GM12892 (cell line): Measurements from ENCODE around the gene HOXB5.

ENCODE experiments used
- DNase-seq: peaks from one replicate; pipeline ENCODE4 v3.0.0; 2011; ENCODE audit not compliant: insufficient read length
- FAIRE-seq: peaks from 2 replicates; lab custom pipeline; 2011; peaks lifted over from hg19 to GRCh38; lab: Jason Lieb, UNC
- POLR2A ChIP-seq: IDR thresholded peaks from 2 replicates; pipeline ENCODE4 v1.6.1; 2011; ENCODE audit warnings: low read depth, low read length, control low read depth
- POLR2AphosphoS5 ChIP-seq: IDR thresholded peaks from 2 replicates; pipeline ENCODE4 v1.6.1; 2011; ENCODE audit warnings: low read depth, low read length, control low read depth
- TAF1 ChIP-seq: IDR thresholded peaks from 2 replicates; pipeline ENCODE4 v1.6.1; 2011; ENCODE audit warnings: low read depth, mild to moderate bottlenecking, control low read depth, low read length, borderline replicate concordance

HOXB5 gene

GRCh38 chr17:48611681-48612455, 18.3 kb upstream of the HOXB5 start:
- DNase-seq = no peak
- TF ChIP-seq POLR2AphosphoS5 (no peak), TAF1 (no peak), POLR2A (no peak)
- no peak for FAIRE-seq

DNA sequence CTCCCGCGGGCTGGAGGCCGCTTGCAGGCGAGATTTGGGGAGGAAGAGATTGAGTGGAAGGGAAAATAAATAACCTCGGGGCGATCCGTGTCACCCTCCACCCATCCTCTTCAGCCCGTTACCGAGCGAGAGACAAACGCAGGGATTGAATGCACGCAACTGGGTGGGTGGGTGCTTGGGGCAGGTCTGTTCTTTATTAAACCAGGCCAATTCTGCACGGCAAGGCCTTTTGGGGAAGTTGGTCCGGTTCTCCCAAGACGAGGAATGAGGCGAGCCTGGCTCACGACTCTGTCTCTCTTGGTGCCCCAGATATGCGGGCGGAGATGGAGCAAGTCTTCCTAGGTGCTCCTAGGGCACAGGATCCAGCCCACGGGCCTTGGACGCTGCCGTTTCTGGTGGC, 17.6 kb upstream of the HOXB5 start:
- TF ChIP-seq TAF1 = no peak
- no peak for TF ChIP-seq POLR2A
- no peak for TF ChIP-seq POLR2AphosphoS5
- peak; percentile 41 for DNase-seq
- FAIRE-seq = peak; percentile 66

GRCh38 chr17:48610282-48611211, 17.0 kb upstream of the HOXB5 start, which contains the start of gene HOXB7:
HOXB7 (minus strand) TSS chr17:48611017; CDS start chr17:48610918, 99 bp downstream.
- peak; percentile 49; the same call in 1 of the 2 replicates for TF ChIP-seq POLR2A
- TF ChIP-seq TAF1 = no peak
- DNase-seq (peak; percentile 73), FAIRE-seq (peak; percentile 68)

GRCh38 chr17:48609759-48610281, 16.2 kb upstream of the HOXB5 start:
- no peak for TF ChIP-seq POLR2A
- TF ChIP-seq TAF1 = no peak
- TF ChIP-seq POLR2AphosphoS5 = no peak
- no peak for FAIRE-seq
- DNase-seq = no peak

DNA sequence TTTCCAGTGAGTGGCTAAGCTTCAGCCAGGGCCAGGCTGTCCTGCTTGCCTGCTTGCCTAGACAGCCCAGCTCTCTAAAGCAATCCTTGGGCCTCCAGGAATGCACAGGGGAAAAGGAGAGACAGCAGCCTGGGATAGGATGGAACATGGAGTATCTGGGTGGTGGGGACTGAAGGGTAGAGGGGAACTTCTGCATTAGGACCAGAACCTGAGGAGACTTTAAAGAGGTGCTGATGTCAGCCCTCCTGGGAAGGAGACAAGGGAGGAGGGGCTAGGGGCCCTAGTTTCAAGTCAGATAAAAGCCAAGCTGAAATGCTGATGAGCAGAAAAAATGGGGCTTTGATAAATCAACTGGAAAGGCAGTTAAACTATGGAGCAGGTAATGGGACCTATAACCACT, 15.5 kb upstream of the HOXB5 start:
- DNase-seq (no peak), FAIRE-seq (no peak)
- TF ChIP-seq POLR2A (no peak), POLR2AphosphoS5 (no peak), TAF1 (no peak)

DNA sequence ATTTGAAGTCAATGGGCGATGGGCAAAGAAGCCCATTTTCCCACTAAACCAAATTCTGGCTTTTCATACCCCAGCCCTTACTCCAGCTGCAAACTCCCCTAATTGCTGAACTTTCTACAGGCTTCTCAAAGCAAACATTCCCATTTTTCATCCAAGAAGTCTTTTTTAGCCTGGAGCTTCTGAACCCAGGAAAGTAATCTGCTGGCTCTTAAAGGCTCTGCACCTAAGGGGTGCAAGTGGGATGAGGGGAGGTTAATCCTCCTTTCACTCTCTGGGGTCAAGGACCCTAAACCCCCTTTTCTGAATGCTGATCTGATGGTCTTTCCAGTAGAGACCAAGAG, 14.9 kb upstream of the HOXB5 start:
- TF ChIP-seq TAF1 = no peak
- no peak for TF ChIP-seq POLR2AphosphoS5
- no peak for TF ChIP-seq POLR2A
- FAIRE-seq (no peak), DNase-seq (no peak)

DNA sequence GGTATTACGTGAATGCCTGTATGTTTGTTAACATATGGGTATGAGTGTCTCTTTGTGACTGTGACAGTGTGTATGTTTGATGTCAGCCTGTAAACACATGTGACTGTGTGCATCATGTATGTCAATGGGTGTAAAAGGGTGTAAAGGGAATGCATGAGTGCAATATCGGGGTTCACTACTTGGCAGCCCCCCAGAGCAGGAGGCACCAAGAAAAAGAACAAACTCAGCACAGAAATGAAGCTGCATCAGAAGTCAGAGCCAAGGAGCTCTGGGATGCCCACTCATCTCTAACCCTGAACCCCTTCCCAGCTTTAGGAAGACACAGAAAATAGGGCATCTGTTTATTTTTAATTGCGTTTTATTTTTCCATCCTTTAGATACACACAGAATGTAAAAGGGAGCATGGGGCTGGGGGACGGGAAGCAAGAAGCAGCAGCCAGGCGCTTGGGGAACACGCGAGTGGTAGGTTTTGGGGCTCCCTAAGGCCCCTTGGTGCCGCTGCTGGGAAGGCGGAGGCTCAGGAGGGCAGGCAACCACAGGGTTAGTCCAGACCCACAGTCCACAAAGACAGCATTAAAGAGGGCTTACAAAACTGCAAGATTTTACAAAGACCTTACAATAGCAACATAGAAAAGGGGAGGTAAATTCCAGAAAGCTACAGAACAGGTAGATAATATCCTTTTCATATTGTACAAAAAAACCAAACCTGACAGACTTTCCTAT, 13.5 kb upstream of the HOXB5 start:
- DNase-seq = no peak
- FAIRE-seq = no peak
- TF ChIP-seq POLR2A (no peak), POLR2AphosphoS5 (no peak), TAF1 (no peak)

DNA sequence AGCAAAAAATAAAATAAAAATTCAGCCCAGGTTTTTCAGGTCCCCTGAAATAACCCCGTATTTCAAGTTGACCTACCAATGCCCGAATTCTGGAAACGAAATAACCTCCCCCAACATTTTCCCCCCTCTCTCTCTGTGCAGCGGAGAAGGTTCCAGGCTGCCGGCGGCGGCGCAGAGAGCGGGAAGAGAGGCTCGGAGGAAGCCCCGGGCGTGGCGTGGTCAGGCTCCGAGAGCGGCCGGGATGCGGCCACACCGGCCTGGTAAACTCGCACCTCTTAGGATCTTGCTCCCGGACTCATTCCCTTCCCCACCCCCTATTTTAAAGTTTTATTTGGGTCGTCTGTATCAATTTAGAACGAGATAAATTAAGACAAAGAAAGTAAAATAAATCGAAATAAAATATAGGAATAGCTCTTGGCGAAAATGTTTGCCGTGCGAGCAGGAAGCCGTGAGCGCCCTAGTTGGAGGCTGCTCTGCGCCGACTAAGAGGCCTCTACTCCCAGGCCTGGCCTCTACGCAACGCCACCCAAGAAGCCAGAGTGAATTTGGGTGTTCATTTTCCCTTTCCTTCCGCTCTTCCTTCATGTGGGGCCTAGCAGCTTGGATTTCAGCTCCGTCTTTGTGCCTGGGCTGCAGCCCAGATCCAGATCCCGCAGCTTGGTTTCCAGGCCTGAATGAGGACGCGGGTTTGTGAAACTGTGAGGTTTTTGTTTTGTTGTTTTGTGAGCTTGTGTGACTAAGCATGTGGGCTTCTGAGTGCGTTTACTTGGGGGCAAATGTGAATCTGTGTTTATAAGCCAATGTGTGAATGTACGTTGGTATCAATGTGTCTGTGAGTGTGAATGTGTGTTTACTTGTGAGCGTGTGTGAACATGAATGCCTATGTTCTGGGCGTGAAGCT, 12.7 kb upstream of the HOXB5 start:
- FAIRE-seq (no peak), DNase-seq (no peak)
- TF ChIP-seq POLR2AphosphoS5 = no peak
- no peak for TF ChIP-seq TAF1
- TF ChIP-seq POLR2A = no peak

- TF ChIP-seq POLR2A = no peak
- TF ChIP-seq TAF1 = no peak
- no peak for TF ChIP-seq POLR2AphosphoS5
- FAIRE-seq = no peak
- no peak for DNase-seq
Measured at GRCh38 chr17:48605409-48605919, 11.9 kb upstream of the HOXB5 start.
